Liver (tissue), 10 donors: ENCODE results near the gene FURIN. TPM values are rescaled to one million over a fixed set of nuclear protein-coding genes. Genes with fewer than 3 reads are reported as not detected.

Source experiments
- DNase-seq: peaks from one replicate; pipeline ENCODE4 v3.0.0-alpha.2; 2017; ENCODE audit warnings: low spot score
- H3K27ac ChIP-seq, 2 donors: one replicate each; pipeline ENCODE4 v1.7.0; 2013; ENCODE audit warnings: inconsistent platforms in 2 of 2, low read length in 2 of 2, control low read depth in 1 of 2, low read depth in 1 of 2, mild to moderate bottlenecking in 1 of 2
- H3K27me3 ChIP-seq, 4 donors: one replicate each; pipeline versions ENCODE4 v1.6.1 to v1.7.0; 2013; ENCODE audit warnings: low read length in 3 of 4, inconsistent platforms in 1 of 4, mild to moderate bottlenecking in 1 of 4, moderate library complexity in 1 of 4; ENCODE audit not compliant: control insufficient read depth in 4 of 4, insufficient read depth in 4 of 4
- H3K36me3 ChIP-seq, 4 donors: one replicate each; pipeline versions ENCODE4 v1.6.1 to v1.7.0; 2013; ENCODE audit warnings: low read length in 3 of 4, mild to moderate bottlenecking in 3 of 4, low read depth in 1 of 4, moderate library complexity in 1 of 4; ENCODE audit not compliant: control insufficient read depth in 4 of 4, insufficient read depth in 3 of 4
- H3K4me1 ChIP-seq, 4 donors: one replicate each; pipeline versions ENCODE4 v1.6.1 to v1.7.0; 2013; ENCODE audit warnings: low read length in 3 of 4, mild to moderate bottlenecking in 3 of 4, moderate library complexity in 1 of 4; ENCODE audit not compliant: control insufficient read depth in 4 of 4, insufficient read depth in 4 of 4
- H3K4me3 ChIP-seq, 3 donors: one replicate each; pipeline versions ENCODE4 v1.6.1 to v1.7.0; 2013; ENCODE audit warnings: low read length in 3 of 3, control low read depth in 1 of 3, low read depth in 1 of 3, mild to moderate bottlenecking in 1 of 3
- H3K9ac ChIP-seq, 2 donors: one replicate each; pipeline ENCODE4 v1.7.0; 2013; ENCODE audit warnings: low read length in 2 of 2, mild to moderate bottlenecking in 2 of 2, moderate library complexity in 2 of 2, control low read depth in 1 of 2, low read depth in 1 of 2
- H3K9me3 ChIP-seq, 4 donors: one replicate each; pipeline versions ENCODE4 v1.6.1 to v1.7.0; 2013; ENCODE audit warnings: low read length in 3 of 4; ENCODE audit not compliant: control insufficient read depth in 4 of 4
- EGR1 ChIP-seq, 2 donors: IDR thresholded peaks; 2 replicates each; pipeline ENCODE4 v1.6.1; 2016 to 2018; ENCODE audit warnings: antibody characterized with exemption in 2 of 2, low read depth in 2 of 2
- FOXA1 ChIP-seq: IDR thresholded peaks from 2 replicates; pipeline ENCODE4 v1.6.1; 2016; ENCODE audit warnings: antibody characterized with exemption
- GABPA ChIP-seq, 2 donors: IDR thresholded peaks in 1 of 2; conservative IDR thresholded peaks in 1 of 2; 2 replicates each; pipeline ENCODE4 v1.6.1; 2016; ENCODE audit warnings: antibody characterized with exemption in 2 of 2, mild to moderate bottlenecking in 1 of 2, moderate library complexity in 1 of 2
- HNF4A ChIP-seq, 2 donors: conservative IDR thresholded peaks; 2 replicates each; pipeline ENCODE4 v1.6.1; 2016; ENCODE audit warnings: antibody characterized with exemption in 2 of 2, mild to moderate bottlenecking in 2 of 2
- HNF4G ChIP-seq: IDR thresholded peaks from 2 replicates; pipeline ENCODE4 v1.6.1; 2016; ENCODE audit warnings: antibody characterized with exemption
- JUND ChIP-seq, 2 donors: IDR thresholded peaks; 2 replicates each; pipeline ENCODE4 v1.6.1; 2016; ENCODE audit warnings: antibody characterized with exemption in 2 of 2
- NR2F2 ChIP-seq: IDR thresholded peaks from 2 replicates; pipeline ENCODE4 v1.6.1; 2016; ENCODE audit warnings: antibody characterized with exemption
- RAD21 ChIP-seq, 2 donors: IDR thresholded peaks; 2 replicates each; pipeline ENCODE4 v1.6.1; 2016; ENCODE audit warnings: antibody characterized with exemption in 2 of 2, mild to moderate bottlenecking in 2 of 2
- RXRA ChIP-seq, 2 donors: IDR thresholded peaks; 2 replicates each; pipeline ENCODE4 v1.6.1; 2017 to 2018; ENCODE audit warnings: antibody characterized with exemption in 2 of 2, mild to moderate bottlenecking in 1 of 2
- SP1 ChIP-seq: IDR thresholded peaks from 2 replicates; pipeline ENCODE4 v1.6.1; 2018; ENCODE audit warnings: antibody characterized with exemption, mild to moderate bottlenecking
- TAF1 ChIP-seq: conservative IDR thresholded peaks from 2 replicates; pipeline ENCODE4 v1.6.1; 2016; ENCODE audit warnings: antibody characterized with exemption, mild to moderate bottlenecking
- YY1 ChIP-seq: IDR thresholded peaks from 2 replicates; pipeline ENCODE4 v1.6.1; 2016; ENCODE audit warnings: antibody characterized with exemption, mild to moderate bottlenecking
- WGBS: extraction: QIAGEN DNeasy Blood & Tissue Kit; methylation state at CpG from one replicate; pipeline ENCODE4 v1.1.7; 2013; 5-methylcytosine and 5-hydroxymethylcytosine counted together
- polyA plus RNA-seq, 2 donors: library from polyadenylated mRNA; stranded (reverse) in 1 of 2; unstranded in 1 of 2; fragments of 200-250 nt in 1 of 2; fragments of >200 nt in 1 of 2; fragmentation: Nextera tagmentation in 1 of 2; extraction: Ambion mirVana in 1 of 2; gene quantifications; one replicate each; pipeline versions ENCODE4 v1.2.1 to v1.2.3, GENCODE V29; 2013 to 2015
- small RNA-seq: library from RNA; depleted of rRNA; stranded (forward); fragments of <200 nt; gene quantifications from one replicate; pipeline ENCODE3, GENCODE V24; 2014
- total RNA-seq, 2 donors: library from RNA; depleted of rRNA; stranded (reverse); fragments of >200 nt; gene quantifications; one replicate each; pipeline ENCODE4 v1.2.3, GENCODE V29; 2014
- TF ChIP-seq, protein P1 (sequence below): IDR thresholded peaks from 2 replicates; pipeline ENCODE4 v1.6.1; 2016; ENCODE audit warnings: antibody characterized with exemption
- TF ChIP-seq, protein P2 (sequence below): IDR thresholded peaks from 2 replicates; pipeline ENCODE4 v1.6.1; 2016; ENCODE audit warnings: antibody characterized with exemption, mild to moderate bottlenecking
- TF ChIP-seq, protein P3 (sequence below): fragments of 150-350 bp; IDR thresholded peaks from 2 replicates; pipeline ENCODE4 v1.5.1; 2017; ENCODE audit warnings: improper control_type of control experiment, low read depth, low read length; ENCODE audit not compliant: missing input control
- donor health status: healthy.
- donor health status: healthy.
- donor health status: healthy.
- donor health status: healthy.
- donor health status: healthy.

Gene FURIN
- total and polyA plus RNA-seq, 4 donors = 102 to 258 (median 164) TPM

DNA sequence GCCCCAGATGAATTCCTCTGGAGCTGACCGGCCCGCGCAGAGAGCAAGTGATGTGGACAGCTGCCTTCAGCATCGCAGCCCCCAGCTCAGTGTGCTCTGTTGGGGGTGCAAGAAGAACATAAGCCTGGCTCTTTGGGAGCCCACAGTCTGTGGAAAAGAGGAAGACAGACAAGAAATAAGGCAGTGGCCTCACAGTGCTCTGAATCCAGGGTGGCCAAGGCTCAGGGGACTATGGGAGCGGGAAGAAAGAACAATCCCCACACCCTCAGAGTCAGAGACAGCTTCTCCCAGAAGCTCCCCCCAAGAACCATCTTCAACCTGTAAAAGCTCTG is 64.2 kb downstream of the FURIN start:
- DNase-seq = no peak
- TF ChIP-seq EGR1 (IDR thresholded peaks at IDR 0.05; ENCODE audit: low read depth in 2 of 2) (no peak), FOXA1 (no peak), JUND (IDR thresholded peaks at IDR 0.05) (no peak), TAF1 (no peak), GABPA (IDR thresholded peaks at IDR 0.05 in 1 of 2, conservative IDR thresholded peaks at IDR 0.05 in 1 of 2) (no peak), RAD21 (IDR thresholded peaks at IDR 0.05) (no peak), NR2F2 (no peak), SP1 (no peak), RXRA (IDR thresholded peaks at IDR 0.05) (no peak), YY1 (no peak), HNF4A (conservative IDR thresholded peaks at IDR 0.05) (no peak), HNF4G (no peak)
- TF ChIP-seq, protein P1, sequence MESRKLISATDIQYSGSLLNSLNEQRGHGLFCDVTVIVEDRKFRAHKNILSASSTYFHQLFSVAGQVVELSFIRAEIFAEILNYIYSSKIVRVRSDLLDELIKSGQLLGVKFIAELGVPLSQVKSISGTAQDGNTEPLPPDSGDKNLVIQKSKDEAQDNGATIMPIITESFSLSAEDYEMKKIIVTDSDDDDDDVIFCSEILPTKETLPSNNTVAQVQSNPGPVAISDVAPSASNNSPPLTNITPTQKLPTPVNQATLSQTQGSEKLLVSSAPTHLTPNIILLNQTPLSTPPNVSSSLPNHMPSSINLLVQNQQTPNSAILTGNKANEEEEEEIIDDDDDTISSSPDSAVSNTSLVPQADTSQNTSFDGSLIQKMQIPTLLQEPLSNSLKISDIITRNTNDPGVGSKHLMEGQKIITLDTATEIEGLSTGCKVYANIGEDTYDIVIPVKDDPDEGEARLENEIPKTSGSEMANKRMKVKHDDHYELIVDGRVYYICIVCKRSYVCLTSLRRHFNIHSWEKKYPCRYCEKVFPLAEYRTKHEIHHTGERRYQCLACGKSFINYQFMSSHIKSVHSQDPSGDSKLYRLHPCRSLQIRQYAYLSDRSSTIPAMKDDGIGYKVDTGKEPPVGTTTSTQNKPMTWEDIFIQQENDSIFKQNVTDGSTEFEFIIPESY = no peak
- TF ChIP-seq, protein P2, sequence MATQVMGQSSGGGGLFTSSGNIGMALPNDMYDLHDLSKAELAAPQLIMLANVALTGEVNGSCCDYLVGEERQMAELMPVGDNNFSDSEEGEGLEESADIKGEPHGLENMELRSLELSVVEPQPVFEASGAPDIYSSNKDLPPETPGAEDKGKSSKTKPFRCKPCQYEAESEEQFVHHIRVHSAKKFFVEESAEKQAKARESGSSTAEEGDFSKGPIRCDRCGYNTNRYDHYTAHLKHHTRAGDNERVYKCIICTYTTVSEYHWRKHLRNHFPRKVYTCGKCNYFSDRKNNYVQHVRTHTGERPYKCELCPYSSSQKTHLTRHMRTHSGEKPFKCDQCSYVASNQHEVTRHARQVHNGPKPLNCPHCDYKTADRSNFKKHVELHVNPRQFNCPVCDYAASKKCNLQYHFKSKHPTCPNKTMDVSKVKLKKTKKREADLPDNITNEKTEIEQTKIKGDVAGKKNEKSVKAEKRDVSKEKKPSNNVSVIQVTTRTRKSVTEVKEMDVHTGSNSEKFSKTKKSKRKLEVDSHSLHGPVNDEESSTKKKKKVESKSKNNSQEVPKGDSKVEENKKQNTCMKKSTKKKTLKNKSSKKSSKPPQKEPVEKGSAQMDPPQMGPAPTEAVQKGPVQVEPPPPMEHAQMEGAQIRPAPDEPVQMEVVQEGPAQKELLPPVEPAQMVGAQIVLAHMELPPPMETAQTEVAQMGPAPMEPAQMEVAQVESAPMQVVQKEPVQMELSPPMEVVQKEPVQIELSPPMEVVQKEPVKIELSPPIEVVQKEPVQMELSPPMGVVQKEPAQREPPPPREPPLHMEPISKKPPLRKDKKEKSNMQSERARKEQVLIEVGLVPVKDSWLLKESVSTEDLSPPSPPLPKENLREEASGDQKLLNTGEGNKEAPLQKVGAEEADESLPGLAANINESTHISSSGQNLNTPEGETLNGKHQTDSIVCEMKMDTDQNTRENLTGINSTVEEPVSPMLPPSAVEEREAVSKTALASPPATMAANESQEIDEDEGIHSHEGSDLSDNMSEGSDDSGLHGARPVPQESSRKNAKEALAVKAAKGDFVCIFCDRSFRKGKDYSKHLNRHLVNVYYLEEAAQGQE = no peak
- TF ChIP-seq, protein P3, sequence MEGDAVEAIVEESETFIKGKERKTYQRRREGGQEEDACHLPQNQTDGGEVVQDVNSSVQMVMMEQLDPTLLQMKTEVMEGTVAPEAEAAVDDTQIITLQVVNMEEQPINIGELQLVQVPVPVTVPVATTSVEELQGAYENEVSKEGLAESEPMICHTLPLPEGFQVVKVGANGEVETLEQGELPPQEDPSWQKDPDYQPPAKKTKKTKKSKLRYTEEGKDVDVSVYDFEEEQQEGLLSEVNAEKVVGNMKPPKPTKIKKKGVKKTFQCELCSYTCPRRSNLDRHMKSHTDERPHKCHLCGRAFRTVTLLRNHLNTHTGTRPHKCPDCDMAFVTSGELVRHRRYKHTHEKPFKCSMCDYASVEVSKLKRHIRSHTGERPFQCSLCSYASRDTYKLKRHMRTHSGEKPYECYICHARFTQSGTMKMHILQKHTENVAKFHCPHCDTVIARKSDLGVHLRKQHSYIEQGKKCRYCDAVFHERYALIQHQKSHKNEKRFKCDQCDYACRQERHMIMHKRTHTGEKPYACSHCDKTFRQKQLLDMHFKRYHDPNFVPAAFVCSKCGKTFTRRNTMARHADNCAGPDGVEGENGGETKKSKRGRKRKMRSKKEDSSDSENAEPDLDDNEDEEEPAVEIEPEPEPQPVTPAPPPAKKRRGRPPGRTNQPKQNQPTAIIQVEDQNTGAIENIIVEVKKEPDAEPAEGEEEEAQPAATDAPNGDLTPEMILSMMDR = no peak
- H3K27ac ChIP-seq = peak overlapping the region; percentile 93 to 94
- H3K36me3 ChIP-seq = no peaks in the 10 kb centered on the region
- no peaks in the 10 kb centered on the region for H3K27me3 ChIP-seq
- no peak overlapping the region for H3K9ac ChIP-seq
- peak overlapping the region in 1 of 3 donors; percentile 74 for H3K4me3 ChIP-seq
- 19% methylated on average over 5 of the region's 5 CpGs for WGBS
- peaks cover 2 to 51% (median 32%) of the 10 kb centered on the region in 4 donors for H3K4me1 ChIP-seq
- no peaks in the 10 kb centered on the region for H3K9me3 ChIP-seq

Small RNA genes within 50 kb of the gene (small RNA-seq; reads per million reads assigned to genes)
- gene RN7SL363P = not detected

Other genes starting within 250 kb of the FURIN start
- gene BLM, start 151.2 kb upstream of the FURIN start, total RNA-seq = 10 to 100 TPM in 1 of 2 donors, under 1 TPM in 1; 0.33 to 15.1 TPM
- under 1 TPM; 0.40 to 0.43 TPM for gene BLM, start 151.2 kb upstream of the FURIN start, polyA plus RNA-seq
- 10 to 100 TPM; 42.8 to 43.1 TPM for gene FES, start 15.9 kb downstream of the FURIN start, total RNA-seq
- gene FES, start 15.9 kb downstream of the FURIN start, polyA plus RNA-seq = 10 to 100 TPM; 12.1 to 14.7 TPM
- 100 to 1,000 TPM in 1 of 2 donors, 10 to 100 TPM in 1; 73.9 to 111 TPM for gene MAN2A2, start 34.7 kb downstream of the FURIN start, total RNA-seq
- 10 to 100 TPM; 17.3 to 27.8 TPM for gene MAN2A2, start 34.7 kb downstream of the FURIN start, polyA plus RNA-seq
- gene HDDC3, start 64.0 kb downstream of the FURIN start, total RNA-seq = 10 to 100 TPM; 12.5 to 15.3 TPM
- 10 to 100 TPM; 12.9 to 15.4 TPM for gene HDDC3, start 64.0 kb downstream of the FURIN start, polyA plus RNA-seq
- 10 to 100 TPM; 30.4 to 31.2 TPM for gene UNC45A, start 66.7 kb downstream of the FURIN start, total RNA-seq
- 10 to 100 TPM; 13.9 to 19.5 TPM for gene UNC45A, start 66.7 kb downstream of the FURIN start, polyA plus RNA-seq
- 10 to 100 TPM in 1 of 2 donors, 1 to 10 TPM in 1; 4.1 to 13.3 TPM for gene RCCD1, start 86.3 kb downstream of the FURIN start, total RNA-seq
- 1 to 10 TPM; 3.6 to 4.6 TPM for gene RCCD1, start 86.3 kb downstream of the FURIN start, polyA plus RNA-seq
- gene PRC1, start 125.9 kb downstream of the FURIN start, total RNA-seq = 100 to 1,000 TPM in 1 of 2 donors, 1 to 10 TPM in 1; 2.2 to 128 TPM
- gene PRC1, start 125.9 kb downstream of the FURIN start, polyA plus RNA-seq = 1 to 10 TPM; 2.1 to 9.1 TPM
- 1 to 10 TPM; 1.3 to 8.9 TPM for gene VPS33B, start 154.0 kb downstream of the FURIN start, total RNA-seq
- gene VPS33B, start 154.0 kb downstream of the FURIN start, polyA plus RNA-seq = 1 to 10 TPM; 4.2 to 4.9 TPM
- under 1 TPM; 0.08 to 0.09 TPM for gene SV2B, start 231.7 kb downstream of the FURIN start, total RNA-seq
- under 1 TPM in 1 of 2 donors, not detected in 1; 0.16 TPM for gene SV2B, start 231.7 kb downstream of the FURIN start, polyA plus RNA-seq